DOHH2 (cell line): ENCODE measurements around the gene CBX7.
A peak's percentile ranks its signal among the peaks of the same experiment; 100 is the strongest.

Source experiments
- H3F3A ChIP-seq: fragments of 200-600 bp; sonication (generic), shearing (Covaris generic); 2 replicates; pipeline ENCODE4 v1.6.0; 2016; ENCODE audit warnings: antibody characterized with exemption, mild to moderate bottlenecking; ENCODE audit not compliant: control insufficient read depth, insufficient read depth
- H3K27ac ChIP-seq: fragments of 200-600 bp; sonication (generic); 2 replicates; pipeline ENCODE4 v1.5.1; 2014; ENCODE audit warnings: low read depth, mild to moderate bottlenecking, low read length, moderate library complexity
- H3K27me3 ChIP-seq: fragments of 200-600 bp; sonication (generic); 2 replicates; pipeline ENCODE4 v1.6.1; 2014; ENCODE audit warnings: mild to moderate bottlenecking, low read length, mixed read lengths; ENCODE audit not compliant: control insufficient read depth
- H3K36me3 ChIP-seq: fragments of 200-600 bp; sonication (generic); 2 replicates; pipeline ENCODE4 v1.6.1; 2014; ENCODE audit warnings: mild to moderate bottlenecking, low read length, moderate library complexity, mixed read lengths; ENCODE audit not compliant: control insufficient read depth
- H3K4me1 ChIP-seq: fragments of 200-600 bp; sonication (generic); 2 replicates; pipeline ENCODE4 v1.6.1; 2014; ENCODE audit warnings: mild to moderate bottlenecking, low read length, mixed read lengths; ENCODE audit not compliant: control insufficient read depth
- H3K4me2 ChIP-seq: fragments of 200-600 bp; sonication (generic); 2 replicates; pipeline ENCODE4 v1.6.0; 2014; ENCODE audit warnings: mild to moderate bottlenecking, low read length, moderate library complexity
- H3K4me3 ChIP-seq: fragments of 200-600 bp; sonication (generic); 2 replicates; pipeline ENCODE4 v1.5.1; 2014; ENCODE audit warnings: mild to moderate bottlenecking, low read length, mixed read lengths
- H3K79me2 ChIP-seq: fragments of 200-600 bp; sonication (generic); 2 replicates; pipeline ENCODE4 v1.6.1; 2014; ENCODE audit warnings: mild to moderate bottlenecking, low read length, mixed read lengths; ENCODE audit not compliant: control insufficient read depth
- H3K9me2 ChIP-seq: fragments of 200-600 bp; sonication (generic); replicated peaks from 2 replicates; pipeline ENCODE4 v1.6.1; 2014; ENCODE audit warnings: mild to moderate bottlenecking, low read length, mixed read lengths; ENCODE audit not compliant: control insufficient read depth
- H3K9me3 ChIP-seq: fragments of 200-600 bp; sonication (generic); 2 replicates; pipeline ENCODE4 v1.6.1; 2014; ENCODE audit warnings: antibody characterized with exemption, low read length, mixed read lengths; ENCODE audit not compliant: control insufficient read depth, insufficient read depth
- H4K20me1 ChIP-seq: fragments of 200-600 bp; sonication (generic); 2 replicates; pipeline ENCODE4 v1.6.0; 2014; ENCODE audit warnings: low read depth, mild to moderate bottlenecking, antibody characterized with exemption, low read length, moderate library complexity; ENCODE audit not compliant: control insufficient read depth, insufficient read depth
- EZH2phosphoT487 ChIP-seq: fragments of 200-600 bp; sonication (generic); IDR thresholded peaks from 2 replicates; pipeline ENCODE4 v1.6.1; 2017; ENCODE audit warnings: borderline replicate concordance, mild to moderate bottlenecking, antibody characterized with exemption, low read length, moderate library complexity, mixed read lengths
- TF ChIP-seq, protein P1 (sequence below): fragments of 200-600 bp; sonication (generic); IDR thresholded peaks from one replicate; pipeline ENCODE4 v1.5.1; 2014; ENCODE audit warnings: antibody characterized with exemption, mild to moderate bottlenecking, low read depth, low read length; ENCODE audit not compliant: poor library complexity, severe bottlenecking

CBX7 gene

DNA sequence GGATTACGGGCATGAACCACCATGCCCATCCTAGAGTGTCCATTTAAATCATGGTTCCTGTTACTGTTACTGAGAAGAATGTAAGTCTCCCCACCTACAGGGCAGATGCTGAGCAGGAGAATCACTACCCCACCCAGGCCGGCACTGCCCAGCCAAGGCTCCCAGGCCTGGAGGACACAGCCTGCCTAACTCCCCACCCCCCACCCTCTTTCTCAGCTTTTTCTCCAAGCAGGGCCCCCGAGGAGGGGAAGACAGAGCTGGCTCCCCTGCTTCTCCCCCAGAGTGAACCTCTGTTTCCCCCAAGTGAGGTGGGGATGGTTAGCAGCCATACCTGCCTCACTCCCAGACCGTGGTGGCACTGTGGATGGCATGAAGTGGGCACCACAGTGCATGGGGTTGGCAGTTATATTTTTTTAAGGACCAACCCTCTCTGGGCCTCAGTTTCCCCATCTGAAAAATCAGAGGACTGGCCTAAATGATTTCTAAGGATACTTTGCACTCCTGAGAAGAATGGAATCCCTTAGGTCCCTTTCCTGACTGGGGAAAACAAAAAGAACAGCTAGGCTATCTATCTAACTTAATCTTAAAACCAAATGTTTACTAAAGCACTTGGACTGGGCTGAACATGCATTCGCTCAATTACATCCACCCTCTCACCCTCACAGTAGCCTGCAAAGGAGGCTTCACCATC lies 5.0 kb downstream of the CBX7 start:
- H3K4me1 ChIP-seq: peaks cover 46% of the 10 kb centered on the region

DNA sequence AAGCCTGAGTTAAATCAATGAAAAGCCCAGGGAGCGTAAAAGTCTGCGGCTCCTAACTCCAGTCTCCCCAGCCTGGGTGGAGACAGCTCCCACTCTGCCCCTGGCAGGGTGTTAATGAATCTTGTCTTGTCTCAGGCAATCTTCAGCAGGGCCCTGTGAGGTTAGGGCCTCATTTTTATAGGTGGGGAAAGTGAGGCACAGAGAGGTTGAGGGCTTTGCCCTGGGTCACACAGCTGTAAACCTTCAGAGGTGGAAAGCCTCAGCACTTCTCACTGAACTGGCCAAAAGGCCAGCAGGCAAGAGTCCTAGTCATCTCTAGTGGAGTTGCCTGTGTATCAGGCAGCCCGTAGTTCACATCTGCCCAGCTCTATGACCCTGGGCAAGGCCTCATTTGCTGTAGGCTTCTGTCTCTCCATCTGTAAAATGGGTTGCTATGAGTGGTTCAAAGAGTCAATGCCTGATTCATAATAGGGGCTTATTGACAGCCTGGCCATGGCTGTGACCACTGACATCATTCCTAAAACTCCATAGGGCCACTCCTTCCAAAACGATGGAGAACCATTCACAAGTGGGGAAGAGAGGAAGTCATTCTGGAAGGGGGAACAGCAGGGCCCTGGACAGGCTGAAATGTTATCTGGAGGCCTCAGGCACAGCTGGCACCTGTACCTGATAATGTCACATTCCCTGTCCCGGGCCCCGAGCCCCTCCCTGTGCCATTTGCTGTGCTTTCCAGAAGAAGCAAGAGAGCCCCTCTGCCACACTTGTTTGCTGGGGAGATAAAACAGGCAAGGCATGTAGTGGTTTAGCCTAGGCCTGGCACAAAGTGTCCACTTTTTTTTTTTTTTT lies 6.0 kb downstream of the CBX7 start:
- Histone ChIP-seq H3K4me1 (peaks cover 42% of the 10 kb centered on the region), H3K4me3 (peak overlapping the region; percentile 84), H3K9me2 (no peaks in the 10 kb centered on the region), H4K20me1 (no peaks in the 10 kb centered on the region), H3K27ac (no peak overlapping the region), H3K9me3 (no peaks in the 10 kb centered on the region), H3F3A (0 out of 2 replicates have a peak, but pooled peaks cover 8% of the 10 kb centered on the region), H3K36me3 (no peaks in the 10 kb centered on the region), H3K27me3 (peaks cover 20% of the 10 kb centered on the region), H3K79me2 (no peaks in the 10 kb centered on the region), H3K4me2 (peak overlapping the region; percentile 91)
- TF ChIP-seq EZH2phosphoT487: no peak
- TF ChIP-seq, protein P1, sequence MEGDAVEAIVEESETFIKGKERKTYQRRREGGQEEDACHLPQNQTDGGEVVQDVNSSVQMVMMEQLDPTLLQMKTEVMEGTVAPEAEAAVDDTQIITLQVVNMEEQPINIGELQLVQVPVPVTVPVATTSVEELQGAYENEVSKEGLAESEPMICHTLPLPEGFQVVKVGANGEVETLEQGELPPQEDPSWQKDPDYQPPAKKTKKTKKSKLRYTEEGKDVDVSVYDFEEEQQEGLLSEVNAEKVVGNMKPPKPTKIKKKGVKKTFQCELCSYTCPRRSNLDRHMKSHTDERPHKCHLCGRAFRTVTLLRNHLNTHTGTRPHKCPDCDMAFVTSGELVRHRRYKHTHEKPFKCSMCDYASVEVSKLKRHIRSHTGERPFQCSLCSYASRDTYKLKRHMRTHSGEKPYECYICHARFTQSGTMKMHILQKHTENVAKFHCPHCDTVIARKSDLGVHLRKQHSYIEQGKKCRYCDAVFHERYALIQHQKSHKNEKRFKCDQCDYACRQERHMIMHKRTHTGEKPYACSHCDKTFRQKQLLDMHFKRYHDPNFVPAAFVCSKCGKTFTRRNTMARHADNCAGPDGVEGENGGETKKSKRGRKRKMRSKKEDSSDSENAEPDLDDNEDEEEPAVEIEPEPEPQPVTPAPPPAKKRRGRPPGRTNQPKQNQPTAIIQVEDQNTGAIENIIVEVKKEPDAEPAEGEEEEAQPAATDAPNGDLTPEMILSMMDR: no peak

More for the DNA sequence above, 5.0 kb downstream of the CBX7 start:
- Histone ChIP-seq H3K36me3 (no peaks in the 10 kb centered on the region), H3K4me2 (no peak overlapping the region), H3K27ac (no peak overlapping the region), H3K4me3 (no peak overlapping the region), H3K9me3 (no peaks in the 10 kb centered on the region), H4K20me1 (no peaks in the 10 kb centered on the region), H3F3A (0 out of 2 replicates have a peak, but pooled peaks cover 8% of the 10 kb centered on the region), H3K9me2 (no peaks in the 10 kb centered on the region), H3K27me3 (peaks cover 20% of the 10 kb centered on the region), H3K79me2 (no peaks in the 10 kb centered on the region)
- no peak for TF ChIP-seq EZH2phosphoT487
- TF ChIP-seq, protein P1: no peak

DNA sequence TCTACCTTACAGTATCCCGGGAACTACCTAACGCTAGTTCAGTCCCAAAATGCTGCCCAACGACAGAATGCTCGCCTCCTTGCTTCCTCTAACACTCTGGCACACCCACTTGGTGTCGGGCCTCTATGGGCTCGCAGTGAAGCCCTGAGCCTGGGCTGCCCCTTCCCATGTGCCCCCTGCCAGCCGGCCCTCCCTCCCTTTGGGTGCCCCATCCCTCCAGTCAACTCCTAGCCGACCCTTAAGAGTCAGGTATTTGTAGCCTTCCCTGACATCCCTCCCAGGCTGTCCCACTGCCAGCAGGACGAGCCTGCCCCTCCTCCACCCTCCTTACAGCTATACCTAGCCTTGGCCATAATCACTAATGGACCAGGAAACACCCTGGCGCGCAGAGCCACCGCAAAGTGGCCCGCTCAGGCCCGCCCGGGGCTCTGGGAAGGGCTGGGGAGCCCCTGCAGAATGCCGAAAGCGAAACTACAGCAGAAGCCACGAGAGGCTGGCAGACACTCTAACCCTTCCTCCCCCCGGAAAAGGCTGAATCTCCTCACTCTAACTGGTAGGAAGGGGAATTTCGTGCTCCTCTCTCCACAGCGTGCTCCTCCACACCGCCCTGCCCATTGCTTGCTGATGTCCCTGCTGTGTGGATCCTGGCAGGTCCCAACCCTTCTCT lies 8.2 kb downstream of the CBX7 start:
- no peaks in the 10 kb centered on the region for H3K9me2 ChIP-seq
- peaks cover 31% of the 10 kb centered on the region for H3K4me1 ChIP-seq
- 0 out of 2 replicates have a peak, but pooled peaks cover 5% of the 10 kb centered on the region for H3F3A ChIP-seq
- no peaks in the 10 kb centered on the region for H4K20me1 ChIP-seq
- H3K9me3 ChIP-seq: no peaks in the 10 kb centered on the region
- H3K27me3 ChIP-seq: peaks cover 20% of the 10 kb centered on the region
- H3K27ac ChIP-seq: no peak overlapping the region
- peak overlapping the region; percentile 91 for H3K4me2 ChIP-seq
- TF ChIP-seq, protein P1: no peak
- no peak for TF ChIP-seq EZH2phosphoT487
- H3K36me3 ChIP-seq: no peaks in the 10 kb centered on the region
- peak overlapping the region; percentile 84 for H3K4me3 ChIP-seq
- no peaks in the 10 kb centered on the region for H3K79me2 ChIP-seq
